Measurements from ENCODE around the gene SLC22A15.
"Not testable (repeated sequence)": the region's sequence is repeated elsewhere in the genome, so short reads cannot be mapped to it uniquely, and the experiment has no call there.

The SLC22A15 gene

DNA sequence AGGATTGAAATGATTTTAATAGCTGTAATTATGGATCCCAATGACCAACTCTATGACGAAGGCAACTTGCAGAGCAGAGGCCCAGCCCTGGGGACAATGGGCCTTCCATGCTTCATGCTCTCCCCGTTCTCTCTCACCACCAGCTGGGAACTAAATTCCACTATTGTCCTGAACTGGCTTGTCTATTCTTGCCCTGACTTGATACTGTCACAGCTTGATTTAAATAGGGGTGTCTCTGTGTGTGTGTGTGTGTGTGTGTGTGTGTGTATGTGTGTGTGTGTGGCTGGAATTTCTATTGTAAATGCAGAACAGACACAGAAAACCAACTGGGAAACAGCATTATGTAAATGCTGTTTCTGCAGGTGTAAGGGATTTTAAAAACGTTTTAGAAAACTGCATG is 57.0 kb downstream of the SLC22A15 start:
- no peak for DNase-seq

- no peak for DNase-seq
Measured at GRCh38 chr1:116036255-116036654, 59.9 kb downstream of the SLC22A15 start.

DNA sequence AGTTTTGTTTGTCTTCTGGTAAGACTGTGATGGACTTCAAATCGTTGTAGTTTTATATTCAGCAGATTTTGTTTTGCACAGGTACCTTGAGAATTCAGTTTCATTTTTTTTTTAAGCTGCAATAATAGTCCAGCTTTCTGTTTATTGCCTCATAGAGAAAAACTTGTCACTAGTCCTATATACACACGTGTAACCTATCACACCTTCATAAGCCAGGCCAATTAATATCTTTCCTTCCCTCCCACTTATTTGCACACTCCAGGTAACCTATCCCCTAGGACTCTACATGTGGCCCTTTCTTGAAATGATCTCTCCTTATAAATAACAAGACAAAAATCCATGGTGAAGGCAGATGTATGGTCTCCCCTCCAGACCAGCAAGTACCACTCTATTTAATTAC is 62.4 kb downstream of the SLC22A15 start:
- no peak for DNase-seq

DNA sequence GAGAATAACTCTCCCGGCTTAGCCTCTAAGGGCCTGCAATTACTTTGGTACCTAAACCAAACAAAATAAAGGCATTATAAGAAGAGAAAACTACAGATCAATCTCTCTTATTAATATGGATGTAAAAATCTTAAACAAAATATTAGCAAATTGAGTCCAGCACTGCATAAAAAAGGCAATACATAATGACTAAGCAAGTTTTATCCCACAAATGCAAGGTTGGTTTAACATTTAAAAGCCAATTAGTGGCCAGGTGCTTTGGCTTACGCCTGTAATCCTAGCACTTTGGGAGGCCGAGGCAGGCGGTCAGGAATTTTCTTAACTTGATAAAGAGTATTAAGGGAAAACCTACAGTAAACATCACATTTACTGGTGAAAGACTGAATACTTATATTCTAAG is 67.8 kb downstream of the SLC22A15 start:
- no peak for DNase-seq

DNA sequence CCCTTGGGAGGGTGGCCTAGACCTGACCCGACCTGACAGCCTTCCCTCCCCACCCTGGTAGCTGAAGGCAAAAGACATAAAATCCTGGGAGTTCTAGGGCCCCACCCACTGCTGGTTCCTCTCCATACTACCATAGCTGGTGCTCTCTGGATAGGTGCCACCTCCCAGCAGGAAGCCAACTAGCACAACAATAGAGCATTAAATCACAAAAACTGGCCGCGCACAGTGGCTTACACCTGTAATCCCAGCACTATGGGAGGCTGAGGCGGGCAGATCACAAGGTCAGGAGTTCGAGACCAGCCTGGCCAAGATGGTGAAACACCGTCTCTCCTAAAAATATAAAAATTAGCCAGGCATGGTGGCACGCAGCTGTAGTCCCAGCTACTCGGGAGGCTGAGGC is 70.6 kb downstream of the SLC22A15 start:
- DNase-seq = not testable (repeated sequence)

DNA sequence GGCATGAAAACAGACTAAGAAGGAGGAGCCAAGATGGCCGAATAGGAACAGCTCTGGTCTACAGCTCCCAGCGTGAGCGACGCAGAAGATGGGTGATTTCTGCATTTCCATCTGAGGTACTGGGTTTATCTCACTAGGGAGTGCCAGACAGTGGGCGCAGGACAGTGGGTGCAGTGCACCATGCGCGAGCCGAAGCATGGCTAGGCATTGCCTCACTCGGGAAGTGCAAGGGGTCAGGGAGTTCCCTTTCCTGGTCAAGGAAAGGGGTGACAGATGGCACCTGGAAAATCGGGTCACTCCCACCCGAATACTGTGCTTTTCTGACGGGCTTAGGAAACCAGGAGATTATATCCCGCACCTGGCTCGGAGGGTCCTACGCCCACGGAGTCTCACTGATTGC is 75.6 kb downstream of the SLC22A15 start:
- not testable (repeated sequence) for DNase-seq

- no peak for DNase-seq
Measured at GRCh38 chr1:116062201-116062600, 85.9 kb downstream of the SLC22A15 start.

- DNase-seq = peak in 1 of 4 experiments; percentile 5
Measured at GRCh38 chr1:116064616-116065015, 88.3 kb downstream of the SLC22A15 start.

DNA sequence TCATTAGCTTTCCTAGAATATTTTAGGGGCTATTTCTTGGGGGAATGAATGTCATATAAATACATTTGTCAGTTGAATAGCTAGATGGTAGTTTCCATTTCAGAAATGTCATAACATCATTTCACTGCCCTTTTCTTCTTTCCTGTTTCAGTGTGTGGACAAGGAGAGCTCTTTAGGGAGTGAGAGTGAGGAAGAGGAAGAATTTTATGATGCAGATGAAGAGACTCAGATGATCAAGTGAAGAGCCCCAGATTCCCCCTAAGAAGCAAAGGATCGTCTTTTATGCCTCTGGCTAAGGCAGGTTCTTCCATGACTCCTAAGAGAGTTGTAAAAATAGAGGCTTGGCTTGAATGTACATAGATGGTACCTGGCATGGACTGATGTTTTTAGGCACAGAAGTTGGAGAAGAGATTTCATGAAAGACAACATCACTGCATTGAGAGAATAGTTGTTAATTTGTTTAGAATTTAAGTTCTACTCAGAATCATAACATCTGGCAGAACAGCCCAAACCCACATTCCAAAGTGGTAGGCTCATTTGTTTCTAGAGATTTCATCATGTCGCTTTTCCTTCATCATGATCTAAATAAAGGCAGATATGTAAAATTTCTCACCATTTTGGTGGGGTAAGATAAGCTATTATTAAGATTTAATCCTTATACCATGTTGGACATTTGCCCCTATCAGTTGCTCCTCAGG is 90.7 kb downstream of the SLC22A15 start:
- no peak for DNase-seq

GRCh38 chr1:116067566-116067890 is 91.2 kb downstream of the SLC22A15 start:
- DNase-seq = no peak

DNA sequence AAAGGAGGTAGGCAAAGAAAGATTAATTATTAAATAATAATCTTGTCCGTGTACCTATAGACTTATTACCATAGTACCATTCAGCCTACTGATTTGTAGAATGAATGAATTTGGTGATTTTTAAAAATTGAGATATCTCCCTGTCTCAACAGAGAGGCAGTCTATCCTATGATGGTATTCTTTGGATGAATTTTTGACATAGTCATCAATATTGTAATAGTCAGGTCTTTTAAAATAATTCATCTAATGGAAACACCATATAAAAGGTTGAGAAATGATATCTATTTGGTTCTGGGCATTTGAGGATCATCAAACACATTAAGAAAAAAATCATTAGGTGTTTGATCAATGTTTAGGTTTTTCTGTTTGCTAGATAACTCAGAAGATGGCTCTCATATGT is 99.3 kb downstream of the SLC22A15 start:
- DNase-seq = no peak

- no peak for DNase-seq
Measured at GRCh38 chr1:116075990-116076389, 99.7 kb downstream of the SLC22A15 start.

- DNase-seq = no peak
Measured at GRCh38 chr1:116076831-116077230, 100.5 kb downstream of the SLC22A15 start.

DNA sequence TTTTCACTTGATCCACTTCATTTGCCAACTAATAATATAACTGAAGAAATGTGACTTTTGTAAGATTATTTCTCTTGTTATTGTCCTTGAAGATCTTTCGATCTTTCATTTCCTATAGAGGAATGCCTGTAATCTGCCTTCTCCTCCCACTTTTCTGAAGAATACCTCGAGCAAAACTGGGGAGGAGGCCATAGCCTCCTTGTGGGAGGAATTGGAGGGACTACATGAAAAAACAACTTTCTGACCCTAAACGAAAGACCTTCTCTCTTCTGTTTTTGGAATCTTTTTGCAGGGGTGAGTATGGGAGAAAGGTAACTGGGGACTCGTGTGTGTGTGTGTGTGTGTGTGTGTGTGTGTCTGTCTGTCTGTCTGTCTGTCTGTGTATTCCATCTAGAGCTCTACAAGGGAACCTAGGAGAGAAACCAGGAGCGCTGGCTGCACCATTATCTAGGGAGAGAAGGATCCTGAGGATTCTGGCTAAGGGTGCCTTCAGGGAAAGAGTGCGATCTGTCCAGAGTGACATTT is 102.4 kb downstream of the SLC22A15 start:
- DNase-seq = no peak

- no peak for DNase-seq
Measured at GRCh38 chr1:116087628-116088027, 111.3 kb downstream of the SLC22A15 start.

DNA sequence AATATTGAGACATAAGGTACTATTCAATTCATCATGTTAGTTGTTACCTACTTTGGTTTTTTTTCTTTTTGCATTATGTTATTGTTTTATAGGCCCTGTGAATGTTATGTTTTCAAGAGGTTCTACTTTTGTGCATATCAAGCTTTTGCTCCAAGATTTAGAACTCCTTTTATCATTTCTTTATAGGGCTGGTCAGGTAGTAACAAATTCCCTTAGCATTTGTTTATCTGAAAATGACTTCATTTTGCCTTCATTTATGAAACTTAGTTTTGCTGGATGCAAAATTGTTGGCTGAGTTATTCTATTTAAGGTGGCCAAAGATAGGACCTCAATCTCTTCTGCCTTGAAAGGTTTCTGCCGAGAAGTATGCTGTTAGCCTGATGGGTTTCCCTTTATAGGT is 113.6 kb downstream of the SLC22A15 start:
- no peak for DNase-seq

DNA sequence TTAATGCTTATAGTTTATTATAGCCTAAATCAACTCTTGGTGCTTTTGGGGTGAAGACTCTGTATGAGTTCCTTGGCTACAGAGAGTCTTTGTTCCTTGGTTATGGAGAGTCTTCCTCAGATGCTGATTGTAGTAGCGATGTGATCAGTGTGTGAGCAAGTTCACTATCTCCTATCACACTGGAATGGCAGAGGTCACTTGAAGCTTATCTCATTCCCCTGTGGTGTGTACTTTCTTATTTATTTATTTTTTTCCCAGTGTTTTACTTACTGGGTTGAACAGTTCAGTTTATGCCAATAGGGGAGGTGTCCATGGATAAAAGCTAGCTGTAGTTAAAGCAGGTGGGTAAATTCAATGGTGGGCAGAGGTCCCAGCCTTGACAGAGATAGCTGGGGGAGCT is 114.8 kb downstream of the SLC22A15 start:
- DNase-seq = no peak

- DNase-seq = no peak
Measured at GRCh38 chr1:116092752-116093489, 116.6 kb downstream of the SLC22A15 start.

DNA sequence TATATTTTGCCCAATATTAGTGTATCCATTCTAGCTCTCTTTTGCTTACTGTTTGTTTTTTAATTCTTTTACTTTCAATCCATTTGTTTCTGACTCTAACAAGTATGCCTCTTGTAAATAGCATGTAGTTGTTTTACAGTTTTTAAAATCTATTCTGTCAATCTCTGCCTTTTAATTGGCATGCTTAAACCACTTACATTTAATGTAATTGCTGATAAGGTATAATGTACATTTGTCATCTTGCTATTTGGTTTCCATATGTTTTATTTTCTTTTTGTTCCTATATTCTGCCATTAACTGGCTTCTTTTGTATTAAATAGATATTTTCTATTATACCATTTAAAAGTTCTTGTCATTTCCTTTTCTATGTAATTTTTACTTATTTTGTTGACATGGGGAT is 118.7 kb downstream of the SLC22A15 start:
- no peak for DNase-seq

- no peak for DNase-seq
Measured at GRCh38 chr1:116096013-116096618, 119.8 kb downstream of the SLC22A15 start.

GRCh38 chr1:116097626-116098025 is 121.3 kb downstream of the SLC22A15 start:
- no peak for DNase-seq

- DNase-seq = no peak
Measured at GRCh38 chr1:116099379-116099778, 123.1 kb downstream of the SLC22A15 start.

DNA sequence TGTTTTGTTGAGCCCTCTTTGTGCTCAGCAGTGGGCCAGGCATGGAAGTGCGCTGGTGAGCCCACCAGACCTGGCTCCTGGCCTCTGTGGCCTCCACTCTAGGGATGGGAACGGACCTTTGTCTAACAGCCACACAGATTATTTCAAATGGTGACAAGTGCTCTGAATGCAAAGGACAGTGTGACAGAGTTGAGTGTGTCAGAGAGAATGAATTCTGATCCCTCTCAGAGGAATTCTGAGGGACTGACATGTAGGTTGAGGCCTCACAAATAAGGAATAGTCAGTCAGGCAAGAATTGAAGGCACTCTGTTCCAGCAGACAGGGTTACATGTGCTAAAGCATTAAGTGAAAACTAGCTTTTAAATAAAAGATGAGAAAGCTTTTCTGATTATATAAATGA is 123.6 kb downstream of the SLC22A15 start:
- DNase-seq = no peak

DNA sequence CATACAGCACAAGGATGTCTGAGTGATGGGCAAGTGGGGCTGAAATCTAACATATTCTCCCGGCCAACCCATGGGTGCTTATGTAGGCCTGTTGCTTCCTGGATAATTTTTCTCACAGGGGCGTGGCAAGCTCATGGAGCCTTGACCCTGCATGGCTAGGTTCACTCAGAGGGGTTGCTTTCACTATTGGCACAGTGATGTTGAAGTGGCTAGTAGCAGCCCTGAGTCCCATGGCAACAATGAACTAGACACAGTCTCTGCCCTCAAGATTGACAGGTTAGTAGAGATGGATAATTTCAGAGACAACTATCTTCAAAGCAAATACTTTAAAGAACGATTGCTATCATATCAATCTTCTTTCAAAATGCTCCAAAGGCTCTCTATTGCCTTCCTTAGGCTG is 128.4 kb downstream of the SLC22A15 start:
- DNase-seq = no peak

Data from suppressor macrophage (primary cell).